Measurements from ENCODE around the gene PGAP2. TPM values are rescaled to one million over a fixed set of nuclear protein-coding genes. Genes with fewer than 3 reads are reported as not detected.

PGAP2 gene
- total RNA-seq, 1 experiment from 2014 or later: 30.5 TPM

DNA sequence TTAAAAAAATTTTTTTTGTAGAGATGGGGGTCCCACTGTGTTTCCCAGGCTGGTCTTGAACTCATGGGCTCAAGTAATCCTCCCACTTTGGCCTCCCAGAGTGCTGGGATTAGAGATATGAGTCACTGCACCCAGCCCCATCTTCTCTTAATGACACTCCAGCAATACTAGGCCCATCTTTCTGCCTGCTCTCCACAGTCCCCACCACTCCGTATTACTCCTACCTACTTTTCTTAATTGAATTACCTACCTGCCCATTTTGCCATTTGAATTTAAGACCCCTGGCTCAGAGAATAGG lies 45.1 kb downstream of the PGAP2 start (continued):
- TF ChIP-seq, protein P1, sequence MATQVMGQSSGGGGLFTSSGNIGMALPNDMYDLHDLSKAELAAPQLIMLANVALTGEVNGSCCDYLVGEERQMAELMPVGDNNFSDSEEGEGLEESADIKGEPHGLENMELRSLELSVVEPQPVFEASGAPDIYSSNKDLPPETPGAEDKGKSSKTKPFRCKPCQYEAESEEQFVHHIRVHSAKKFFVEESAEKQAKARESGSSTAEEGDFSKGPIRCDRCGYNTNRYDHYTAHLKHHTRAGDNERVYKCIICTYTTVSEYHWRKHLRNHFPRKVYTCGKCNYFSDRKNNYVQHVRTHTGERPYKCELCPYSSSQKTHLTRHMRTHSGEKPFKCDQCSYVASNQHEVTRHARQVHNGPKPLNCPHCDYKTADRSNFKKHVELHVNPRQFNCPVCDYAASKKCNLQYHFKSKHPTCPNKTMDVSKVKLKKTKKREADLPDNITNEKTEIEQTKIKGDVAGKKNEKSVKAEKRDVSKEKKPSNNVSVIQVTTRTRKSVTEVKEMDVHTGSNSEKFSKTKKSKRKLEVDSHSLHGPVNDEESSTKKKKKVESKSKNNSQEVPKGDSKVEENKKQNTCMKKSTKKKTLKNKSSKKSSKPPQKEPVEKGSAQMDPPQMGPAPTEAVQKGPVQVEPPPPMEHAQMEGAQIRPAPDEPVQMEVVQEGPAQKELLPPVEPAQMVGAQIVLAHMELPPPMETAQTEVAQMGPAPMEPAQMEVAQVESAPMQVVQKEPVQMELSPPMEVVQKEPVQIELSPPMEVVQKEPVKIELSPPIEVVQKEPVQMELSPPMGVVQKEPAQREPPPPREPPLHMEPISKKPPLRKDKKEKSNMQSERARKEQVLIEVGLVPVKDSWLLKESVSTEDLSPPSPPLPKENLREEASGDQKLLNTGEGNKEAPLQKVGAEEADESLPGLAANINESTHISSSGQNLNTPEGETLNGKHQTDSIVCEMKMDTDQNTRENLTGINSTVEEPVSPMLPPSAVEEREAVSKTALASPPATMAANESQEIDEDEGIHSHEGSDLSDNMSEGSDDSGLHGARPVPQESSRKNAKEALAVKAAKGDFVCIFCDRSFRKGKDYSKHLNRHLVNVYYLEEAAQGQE (IDR thresholded peaks at IDR 0.05; ENCODE audit: low read depth): no peak
- no peak for TF ChIP-seq EZH2 (IDR thresholded peaks at IDR 0.05)
- TF ChIP-seq, protein P2, sequence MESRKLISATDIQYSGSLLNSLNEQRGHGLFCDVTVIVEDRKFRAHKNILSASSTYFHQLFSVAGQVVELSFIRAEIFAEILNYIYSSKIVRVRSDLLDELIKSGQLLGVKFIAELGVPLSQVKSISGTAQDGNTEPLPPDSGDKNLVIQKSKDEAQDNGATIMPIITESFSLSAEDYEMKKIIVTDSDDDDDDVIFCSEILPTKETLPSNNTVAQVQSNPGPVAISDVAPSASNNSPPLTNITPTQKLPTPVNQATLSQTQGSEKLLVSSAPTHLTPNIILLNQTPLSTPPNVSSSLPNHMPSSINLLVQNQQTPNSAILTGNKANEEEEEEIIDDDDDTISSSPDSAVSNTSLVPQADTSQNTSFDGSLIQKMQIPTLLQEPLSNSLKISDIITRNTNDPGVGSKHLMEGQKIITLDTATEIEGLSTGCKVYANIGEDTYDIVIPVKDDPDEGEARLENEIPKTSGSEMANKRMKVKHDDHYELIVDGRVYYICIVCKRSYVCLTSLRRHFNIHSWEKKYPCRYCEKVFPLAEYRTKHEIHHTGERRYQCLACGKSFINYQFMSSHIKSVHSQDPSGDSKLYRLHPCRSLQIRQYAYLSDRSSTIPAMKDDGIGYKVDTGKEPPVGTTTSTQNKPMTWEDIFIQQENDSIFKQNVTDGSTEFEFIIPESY (IDR thresholded peaks at IDR 0.05; ENCODE audit: extremely low read depth, insufficient replicate concordance, low read length): no peak
- no peak for TF ChIP-seq SP1 (IDR thresholded peaks at IDR 0.05; ENCODE audit: low read depth)
- TF ChIP-seq TCF7L2 (IDR thresholded peaks at IDR 0.05; ENCODE audit: borderline replicate concordance, extremely low read depth, insufficient read depth, insufficient read length): no peak

DNA sequence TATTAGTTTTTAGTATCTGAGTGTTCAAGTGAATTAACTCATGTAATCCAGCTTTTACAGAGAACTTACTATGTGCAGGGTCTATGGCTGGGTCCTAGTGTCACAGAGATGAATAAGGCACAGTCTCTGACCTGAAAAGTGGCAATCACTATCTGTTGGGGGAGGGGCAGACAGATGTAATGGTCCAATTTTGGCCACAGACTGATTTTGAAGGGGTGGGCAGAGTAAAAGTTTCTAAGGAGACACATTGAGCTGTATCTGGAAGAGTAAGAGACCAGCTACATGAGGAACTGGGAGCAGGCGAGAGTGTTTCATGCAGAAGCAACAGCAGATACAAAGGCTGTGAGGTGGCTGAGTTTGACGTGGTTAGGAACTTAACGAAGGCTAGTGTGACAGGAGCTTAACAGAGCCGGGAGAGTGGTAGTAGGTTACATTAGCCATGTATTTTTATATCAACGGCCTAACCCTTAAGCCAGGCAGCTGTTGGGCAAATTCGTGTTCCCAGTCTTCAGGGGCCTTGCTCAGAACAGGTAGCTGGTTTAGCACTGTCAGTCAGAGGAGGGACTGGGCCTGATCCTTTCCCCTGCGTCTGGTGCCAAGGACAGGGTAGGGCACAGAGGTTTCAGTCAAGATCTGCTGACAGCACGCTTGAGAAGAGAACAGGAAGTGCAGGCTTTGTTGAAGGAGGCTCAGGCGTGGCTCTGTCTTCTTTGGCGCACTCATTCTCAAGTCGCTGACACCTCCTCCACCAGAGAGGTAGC lies 45.7 kb downstream of the PGAP2 start:
- Histone ChIP-seq H3K79me2 (ENCODE audit: insufficient read depth, low read length) (peaks cover 3% of the 10 kb centered on the region; the same call in 1 of the 2 replicates), H3K27me3 (ENCODE audit: insufficient read depth, low read length) (no peaks in the 10 kb centered on the region), H3K9ac (ENCODE audit: low read length) (peak overlapping the region; percentile 68), H2AFZ (ENCODE audit: low read depth, low read length, poor library complexity, severe bottlenecking) (peak overlapping the region; percentile 55), H3K27ac (ENCODE audit: low read depth, low read length) (peak overlapping the region; percentile 5; the same call in 1 of the 2 replicates), H3K4me3 (replicated peaks in 1 of 2; ENCODE audit: low read depth in 1 of 2, low read length in 2 of 2) (peak overlapping the region; percentile 17 to 78), H3K36me3 (ENCODE audit: control insufficient read depth in 1 of 2, insufficient read depth in 2 of 2, low read length in 2 of 2) (no peaks in the 10 kb centered on the region), H4K20me1 (ENCODE audit: insufficient read depth) (no peaks in the 10 kb centered on the region), H3K9me2 (ENCODE audit: insufficient read depth) (no peaks in the 10 kb centered on the region), H3K9me3 (ENCODE audit: control insufficient read depth in 1 of 2, insufficient read depth in 1 of 2, low read depth in 1 of 2, low read length in 2 of 2) (no peaks in the 10 kb centered on the region), H3K4me1 (ENCODE audit: control insufficient read depth in 1 of 2, insufficient read depth in 2 of 2, low read length in 2 of 2) (peaks cover 9 to 23% of the 10 kb centered on the region in 2 experiments), H3K4me2 (ENCODE audit: low read length) (peak overlapping the region; percentile 80)
- no peak for TF ChIP-seq POLR2A (IDR thresholded peaks at IDR 0.05; ENCODE audit: borderline replicate concordance, extremely low read depth, insufficient read depth, insufficient read length)
- TF ChIP-seq, protein P1 (IDR thresholded peaks at IDR 0.05; ENCODE audit: low read depth): no peak
- CTCF ChIA-PET: interaction anchor here (0.7 to 3.5 kb wide), 29 partner anchors 9 to 378 kb away, joined by 3 to 81 read pairs (median 5); partner anchors contain the start of gene RHOG
- BruUV-seq (replicated peaks): no TSS peak
- DNase-seq (ENCODE audit: low read depth, low spot score) (no peak), ATAC-seq (no peak)
- intact Hi-C loops (cut with micrococcal nuclease): loop anchor here (1.0 kb wide), 1 partner anchor 218 kb away; no protein-coding TSS in a partner anchor
- RAD21 ChIA-PET (ENCODE audit: low non-redundant PET in 1 of 2, low total read pairs in 2 of 2, uncharacterized antibody in 2 of 2, unreplicated experiment in 2 of 2): interaction anchor here (1.1 to 1.7 kb wide), 5 partner anchors 12 to 219 kb away, joined by 3 to 14 read pairs (median 7); no protein-coding TSS in a partner anchor
- POLR2A ChIA-PET: interaction anchor here (0.8 to 1.4 kb wide), 4 partner anchors 12 to 220 kb away, joined by 3 read pairs; no protein-coding TSS in a partner anchor

All from HCT116 (cell line).